NOMO-1 treated with dmso at 0.1 percent for 144 hours (cell line): ENCODE measurements around the gene MAN2B2.
"Not testable (repeated sequence)": the region's sequence is repeated elsewhere in the genome, so short reads cannot be mapped to it uniquely, and the experiment has no call there.

Experiments
- DNase-seq: peaks from one replicate; lab custom pipeline; 2025; ENCODE audit not compliant: unreplicated experiment; lab: John Stamatoyannopoulos, UW

Gene MAN2B2

GRCh38 chr4:6640292-6641163 lies 65.5 kb downstream of the MAN2B2 start, which contains the start of gene MRFAP1:
MRFAP1 (plus strand) TSS chr4:6640685; CDS start chr4:6640863, 178 bp downstream.
- DNase-seq = peak; percentile 93

- no peak for DNase-seq
These were observed 66.4 kb downstream of the MAN2B2 start for GRCh38 chr4:6641164-6641970.

- no peak for DNase-seq
These were observed 67.0 kb downstream of the MAN2B2 start for GRCh38 chr4:6641971-6642320.

- no peak for DNase-seq
These were observed 68.3 kb downstream of the MAN2B2 start for GRCh38 chr4:6643141-6643847.

- DNase-seq = no peak
These were observed 70.0 kb downstream of the MAN2B2 start for GRCh38 chr4:6644792-6645530.

- DNase-seq = no peak
These were observed 72.2 kb downstream of the MAN2B2 start for GRCh38 chr4:6647169-6647568.

GRCh38 chr4:6647582-6648230 lies 72.7 kb downstream of the MAN2B2 start:
- no peak for DNase-seq

GRCh38 chr4:6649216-6649615 lies 74.2 kb downstream of the MAN2B2 start:
- DNase-seq = no peak

- not testable (repeated sequence) for DNase-seq
These were observed 79.2 kb downstream of the MAN2B2 start for GRCh38 chr4:6654211-6654610.

GRCh38 chr4:6655291-6655690 lies 80.3 kb downstream of the MAN2B2 start:
- DNase-seq = not testable (repeated sequence)

GRCh38 chr4:6655924-6656323 lies 80.9 kb downstream of the MAN2B2 start:
- no peak for DNase-seq

- no peak for DNase-seq
These were observed 82.5 kb downstream of the MAN2B2 start for GRCh38 chr4:6657242-6658208.

GRCh38 chr4:6658209-6658595 lies 83.2 kb downstream of the MAN2B2 start:
- no peak for DNase-seq

- DNase-seq = no peak
These were observed 83.6 kb downstream of the MAN2B2 start for GRCh38 chr4:6658597-6659075.

- no peak for DNase-seq
These were observed 84.9 kb downstream of the MAN2B2 start for GRCh38 chr4:6659897-6660296.

GRCh38 chr4:6660430-6660829 lies 85.4 kb downstream of the MAN2B2 start:
- DNase-seq = no peak

GRCh38 chr4:6662591-6662990 lies 87.6 kb downstream of the MAN2B2 start:
- DNase-seq = no peak

- DNase-seq = no peak
These were observed 88.8 kb downstream of the MAN2B2 start for GRCh38 chr4:6663596-6664393.
